Measurements from ENCODE around the gene MOCS3.
A peak's percentile ranks its signal among the peaks of the same experiment; 100 is the strongest.

MOCS3 gene

GRCh38 chr20:50991076-50991475 lies 32.5 kb downstream of the MOCS3 start:
- in situ Hi-C loops (cut with MboI; ENCODE audit: low pct_unique_long_range_greater_than_20kb, low sequenced_read_pairs, unreplicated experiment) = loop anchor here (10.0 to 25.0 kb wide), 2 partner anchors 314 to 646 kb away; no protein-coding TSS in a partner anchor
- DNase-seq (ENCODE audit: low spot score) = no peak
- no peak for TF ChIP-seq CTCF (IDR thresholded peaks at IDR 0.05; ENCODE audit: extremely low read depth, insufficient read depth, missing control alignments)

GRCh38 chr20:50992336-50992732 lies 33.7 kb downstream of the MOCS3 start:
- in situ Hi-C loops (cut with MboI; ENCODE audit: low pct_unique_long_range_greater_than_20kb, low sequenced_read_pairs, unreplicated experiment) = loop anchor here (10.0 to 25.0 kb wide), 2 partner anchors 312 to 645 kb away; no protein-coding TSS in a partner anchor
- no peak for DNase-seq (ENCODE audit: low spot score)
- no peak for TF ChIP-seq CTCF (IDR thresholded peaks at IDR 0.05; ENCODE audit: extremely low read depth, insufficient read depth, missing control alignments)

GRCh38 chr20:50992733-50993457 lies 34.3 kb downstream of the MOCS3 start:
- DNase-seq (ENCODE audit: low spot score) = peak; percentile 62
- in situ Hi-C loops (cut with MboI; ENCODE audit: low pct_unique_long_range_greater_than_20kb, low sequenced_read_pairs, unreplicated experiment) = loop anchor here (10.0 to 25.0 kb wide), 2 partner anchors 312 to 644 kb away; no protein-coding TSS in a partner anchor
- TF ChIP-seq CTCF (IDR thresholded peaks at IDR 0.05; ENCODE audit: extremely low read depth, insufficient read depth, missing control alignments) = peak; percentile 39

GRCh38 chr20:50993876-50994275 lies 35.3 kb downstream of the MOCS3 start:
- DNase-seq (ENCODE audit: low spot score) = no peak
- TF ChIP-seq CTCF (IDR thresholded peaks at IDR 0.05; ENCODE audit: extremely low read depth, insufficient read depth, missing control alignments) = no peak
- in situ Hi-C loops (cut with MboI; ENCODE audit: low pct_unique_long_range_greater_than_20kb, low sequenced_read_pairs, unreplicated experiment) = loop anchor here (10.0 to 25.0 kb wide), 2 partner anchors 311 to 643 kb away; no protein-coding TSS in a partner anchor

GRCh38 chr20:50995506-50995905 lies 36.9 kb downstream of the MOCS3 start:
- in situ Hi-C loops (cut with MboI; ENCODE audit: low pct_unique_long_range_greater_than_20kb, low sequenced_read_pairs, unreplicated experiment) = loop anchor here (10.0 to 25.0 kb wide), 2 partner anchors 309 to 642 kb away; no protein-coding TSS in a partner anchor
- TF ChIP-seq CTCF (IDR thresholded peaks at IDR 0.05; ENCODE audit: extremely low read depth, insufficient read depth, missing control alignments) = no peak
- DNase-seq (ENCODE audit: low spot score) = no peak

GRCh38 chr20:50996901-50997865 lies 38.6 kb downstream of the MOCS3 start:
- no peak for DNase-seq (ENCODE audit: low spot score)
- no peak for TF ChIP-seq CTCF (IDR thresholded peaks at IDR 0.05; ENCODE audit: extremely low read depth, insufficient read depth, missing control alignments)
- in situ Hi-C loops (cut with MboI; ENCODE audit: low pct_unique_long_range_greater_than_20kb, low sequenced_read_pairs, unreplicated experiment) = loop anchor here (10.0 to 25.0 kb wide), 2 partner anchors 308 to 640 kb away; no protein-coding TSS in a partner anchor

All from GM13977 (cell line).